ENCODE measurements around the gene SPACA7.
"Not testable (repeated sequence)": the region's sequence is repeated elsewhere in the genome, so short reads cannot be mapped to it uniquely, and the experiment has no call there.

The SPACA7 gene

GRCh38 chr13:112424098-112424497 is 47.9 kb downstream of the SPACA7 start:
- DNase-seq (ENCODE audit: low read depth), result no peak

GRCh38 chr13:112428704-112429103 is 52.5 kb downstream of the SPACA7 start:
- DNase-seq (ENCODE audit: low read depth), result no peak

- no peak for DNase-seq (ENCODE audit: low read depth)
Observed at GRCh38 chr13:112431734-112432133, 55.6 kb downstream of the SPACA7 start.

GRCh38 chr13:112432734-112433133 is 56.6 kb downstream of the SPACA7 start:
- not testable (repeated sequence) for DNase-seq (ENCODE audit: low read depth)

GRCh38 chr13:112433517-112433916 is 57.4 kb downstream of the SPACA7 start:
- not testable (repeated sequence) for DNase-seq (ENCODE audit: low read depth)

- no peak for DNase-seq (ENCODE audit: low read depth)
Observed at GRCh38 chr13:112434032-112434431, 57.9 kb downstream of the SPACA7 start.

GRCh38 chr13:112434937-112435523 is 58.9 kb downstream of the SPACA7 start:
- no peak for DNase-seq (ENCODE audit: low read depth)

- no peak for DNase-seq (ENCODE audit: low read depth)
Observed at GRCh38 chr13:112435973-112436372, 59.8 kb downstream of the SPACA7 start.

GRCh38 chr13:112438094-112438493 is 61.9 kb downstream of the SPACA7 start:
- no peak for DNase-seq (ENCODE audit: low read depth)

- no peak for DNase-seq (ENCODE audit: low read depth)
Observed at GRCh38 chr13:112438515-112438914, 62.4 kb downstream of the SPACA7 start.

- no peak for DNase-seq (ENCODE audit: low read depth)
Observed at GRCh38 chr13:112441226-112441625, 65.1 kb downstream of the SPACA7 start.

- DNase-seq (ENCODE audit: low read depth), result no peak
Observed at GRCh38 chr13:112441779-112442310, 65.7 kb downstream of the SPACA7 start.

GRCh38 chr13:112442483-112443090 is 66.4 kb downstream of the SPACA7 start:
- DNase-seq (ENCODE audit: low read depth), result no peak

GRCh38 chr13:112443191-112443994 is 67.2 kb downstream of the SPACA7 start:
- no peak for DNase-seq (ENCODE audit: low read depth)

- peak; percentile 24 for DNase-seq (ENCODE audit: low read depth)
Observed at GRCh38 chr13:112443995-112444311, 67.8 kb downstream of the SPACA7 start.

GRCh38 chr13:112444416-112445399 is 68.6 kb downstream of the SPACA7 start:
- DNase-seq (ENCODE audit: low read depth), result no peak

GRCh38 chr13:112445411-112446271 is 69.5 kb downstream of the SPACA7 start:
- no peak for DNase-seq (ENCODE audit: low read depth)

- DNase-seq (ENCODE audit: low read depth), result no peak
Observed at GRCh38 chr13:112446347-112446861, 70.2 kb downstream of the SPACA7 start.

- DNase-seq (ENCODE audit: low read depth), result no peak
Observed at GRCh38 chr13:112446867-112447266, 70.7 kb downstream of the SPACA7 start.

GRCh38 chr13:112447306-112447705 is 71.2 kb downstream of the SPACA7 start:
- no peak for DNase-seq (ENCODE audit: low read depth)

All from activated T-cell treated with anti-CD3 and anti-CD28 coated beads for 24 hours (primary cell).